ENCODE data around the gene HK1.

GRCh38 chr10:69246581-69247312 lies 31.5 kb upstream of the HK1 start:
- TF ChIP-seq POLR2A (IDR thresholded peaks at IDR 0.05) = no peak
- TF ChIP-seq CTCF (IDR thresholded peaks at IDR 0.05) = no peak
